Keratinocyte (primary cell): Measurements from ENCODE around the gene ENO2.

Experiments
- EZH2 ChIP-seq: IDR thresholded peaks from one replicate; pipeline ENCODE4 v1.6.1; 2012; ENCODE audit warnings: inconsistent platforms, mild to moderate bottlenecking, low read length, moderate library complexity
- TF ChIP-seq, protein P1 (sequence below), 3 experiments: IDR thresholded peaks in 1 of 3; conservative IDR thresholded peaks in 1 of 3; optimal IDR thresholded peaks in 1 of 3; 2 replicates in 2 of 3; 3 replicates in 1 of 3; pipeline versions ENCODE3 to v1.5.1; 2011; ENCODE audit warnings: low read length in 3 of 3, mild to moderate bottlenecking in 3 of 3, moderate library complexity in 2 of 3, control low read depth in 1 of 3, inconsistent platforms in 1 of 3; ENCODE audit not compliant: insufficient read depth in 2 of 3; ENCODE audit errors: extremely low read depth in 1 of 3

DNA sequence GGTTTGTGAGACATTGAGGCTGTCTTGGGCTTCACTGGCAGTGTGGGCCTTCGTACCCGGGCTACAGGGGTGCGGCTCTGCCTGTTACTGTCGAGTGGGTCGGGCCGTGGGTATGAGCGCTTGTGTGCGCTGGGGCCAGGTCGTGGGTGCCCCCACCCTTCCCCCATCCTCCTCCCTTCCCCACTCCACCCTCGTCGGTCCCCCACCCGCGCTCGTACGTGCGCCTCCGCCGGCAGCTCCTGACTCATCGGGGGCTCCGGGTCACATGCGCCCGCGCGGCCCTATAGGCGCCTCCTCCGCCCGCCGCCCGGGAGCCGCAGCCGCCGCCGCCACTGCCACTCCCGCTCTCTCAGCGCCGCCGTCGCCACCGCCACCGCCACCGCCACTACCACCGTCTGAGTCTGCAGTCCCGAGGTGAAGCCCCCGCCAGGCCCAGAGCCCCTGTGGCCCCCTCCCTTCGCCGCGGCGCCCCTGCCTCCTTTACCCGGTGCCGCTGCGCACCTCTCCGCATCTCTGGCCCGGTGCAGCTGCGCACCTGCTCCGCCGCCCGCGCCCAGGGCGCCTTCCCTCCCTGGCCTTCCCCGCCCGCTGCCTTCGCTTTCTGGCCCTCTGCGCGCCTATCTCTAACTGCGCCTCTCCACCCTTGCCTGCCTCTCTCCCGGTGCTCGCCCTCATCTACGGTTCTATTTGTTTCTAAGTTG is at the start of gene ENO2:
- TF ChIP-seq EZH2, result no peak
- TF ChIP-seq, protein P1, sequence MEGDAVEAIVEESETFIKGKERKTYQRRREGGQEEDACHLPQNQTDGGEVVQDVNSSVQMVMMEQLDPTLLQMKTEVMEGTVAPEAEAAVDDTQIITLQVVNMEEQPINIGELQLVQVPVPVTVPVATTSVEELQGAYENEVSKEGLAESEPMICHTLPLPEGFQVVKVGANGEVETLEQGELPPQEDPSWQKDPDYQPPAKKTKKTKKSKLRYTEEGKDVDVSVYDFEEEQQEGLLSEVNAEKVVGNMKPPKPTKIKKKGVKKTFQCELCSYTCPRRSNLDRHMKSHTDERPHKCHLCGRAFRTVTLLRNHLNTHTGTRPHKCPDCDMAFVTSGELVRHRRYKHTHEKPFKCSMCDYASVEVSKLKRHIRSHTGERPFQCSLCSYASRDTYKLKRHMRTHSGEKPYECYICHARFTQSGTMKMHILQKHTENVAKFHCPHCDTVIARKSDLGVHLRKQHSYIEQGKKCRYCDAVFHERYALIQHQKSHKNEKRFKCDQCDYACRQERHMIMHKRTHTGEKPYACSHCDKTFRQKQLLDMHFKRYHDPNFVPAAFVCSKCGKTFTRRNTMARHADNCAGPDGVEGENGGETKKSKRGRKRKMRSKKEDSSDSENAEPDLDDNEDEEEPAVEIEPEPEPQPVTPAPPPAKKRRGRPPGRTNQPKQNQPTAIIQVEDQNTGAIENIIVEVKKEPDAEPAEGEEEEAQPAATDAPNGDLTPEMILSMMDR (optimal IDR thresholded peaks at IDR 0.05 in 1 of 3, IDR thresholded peaks at IDR 0.05 in 1 of 3, conservative IDR thresholded peaks at IDR 0.05 in 1 of 3; ENCODE audit: extremely low read depth in 1 of 3, insufficient read depth in 2 of 3, low read length in 3 of 3), result no peak
